ENCODE results near the gene LHX6. TPM values are rescaled to one million over a fixed set of nuclear protein-coding genes. Genes with fewer than 3 reads are reported as not detected.

The LHX6 gene
- total RNA-seq (2022; extraction: Qiagen RNA extraction; ENCODE audit: low read depth): 0.85 to 1.5 TPM (median 1.1 TPM) in 5 replicates

DNA sequence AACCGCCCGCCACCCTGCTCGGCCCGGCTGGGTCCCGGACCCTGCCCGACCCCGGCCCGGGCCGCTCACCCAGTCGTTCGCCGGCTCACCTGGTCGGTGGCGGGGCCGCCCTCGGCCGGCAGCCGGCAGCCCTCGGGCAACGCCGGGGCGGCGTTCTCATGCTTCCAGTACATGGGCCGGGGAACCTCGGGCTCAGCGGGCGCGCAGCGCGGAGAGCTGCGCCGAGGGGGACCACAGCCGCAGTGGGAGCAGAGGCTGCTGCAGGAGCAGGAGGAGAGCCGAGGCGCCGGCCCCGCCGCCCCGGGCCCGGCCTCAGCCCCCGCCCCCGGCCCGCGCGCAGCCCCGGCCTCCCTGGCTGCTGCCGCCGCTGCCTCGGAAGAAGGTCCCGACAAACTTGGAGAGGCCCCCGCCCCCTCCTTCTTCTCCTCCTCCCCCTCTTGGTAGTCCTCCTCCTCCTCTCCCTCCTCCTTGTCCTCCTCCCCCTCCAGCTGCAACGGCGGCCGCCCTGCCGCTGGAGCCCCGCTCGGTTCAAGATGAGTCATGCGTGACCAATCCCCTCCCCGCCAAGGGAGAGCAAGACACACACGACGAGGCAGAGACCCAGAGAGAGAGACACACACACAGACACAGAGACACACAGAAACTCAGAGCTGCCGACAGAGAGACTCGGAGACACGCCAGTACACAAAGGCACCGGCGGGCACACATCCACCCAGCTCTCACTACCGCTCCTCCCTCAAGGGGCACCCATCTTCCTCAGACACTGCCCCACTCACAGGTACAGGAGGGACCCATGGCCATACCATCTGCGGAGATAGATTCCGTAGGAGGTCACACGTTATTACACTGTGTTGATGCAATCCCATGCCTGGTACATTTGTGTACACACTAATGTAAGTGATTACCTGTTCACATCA lies at the start of gene LHX6:
TSS of gene LHX6 (minus strand) at position 390 of the 917 bp plus-strand sequence. CDS start at position 173, 217 bp downstream.

DNA sequence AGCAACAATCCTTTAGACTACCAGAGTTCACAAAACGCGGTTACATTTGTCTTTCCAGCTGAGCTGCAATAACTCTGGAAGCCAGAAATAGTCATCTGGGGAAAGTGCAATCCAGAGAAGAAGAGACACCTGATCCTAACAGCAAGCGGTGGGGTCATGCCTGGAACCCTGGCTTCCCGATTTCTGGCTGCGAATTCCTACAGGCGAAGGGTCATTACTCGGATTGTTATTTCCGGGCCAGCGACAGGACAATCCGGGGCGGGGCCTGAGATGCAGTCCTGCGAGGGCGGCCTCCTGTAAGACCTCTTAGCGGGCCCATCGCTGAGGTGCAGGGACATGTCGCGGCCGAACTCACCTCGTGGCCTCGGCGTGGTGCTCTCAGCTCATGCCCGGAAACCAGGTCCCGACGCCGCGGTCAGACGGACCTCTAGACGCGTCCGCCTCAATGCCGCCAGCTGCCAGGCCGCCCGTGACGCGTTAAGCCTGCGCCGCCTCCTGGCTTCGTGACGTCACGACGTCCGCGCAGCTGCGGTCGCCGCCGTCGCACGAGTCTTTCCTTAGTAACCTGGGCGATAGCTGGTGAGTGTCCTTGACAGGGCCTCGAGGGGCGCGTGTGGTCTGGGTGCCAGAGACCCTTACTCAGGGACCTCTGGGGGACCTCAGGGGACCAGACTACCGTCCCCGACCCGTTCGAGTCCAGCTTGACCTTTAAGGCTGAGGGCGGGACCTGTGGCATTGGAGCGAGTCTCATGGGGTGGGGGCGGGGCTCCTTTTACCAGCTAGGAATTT lies 35.8 kb upstream of the LHX6 start, which contains the start of the genes MRRF and RBM18:
TSS of gene MRRF (plus strand) at position 523 of the 789 bp plus-strand sequence. CDS start 6,010 bp downstream, outside the sequence.
TSS of gene RBM18 (minus strand) at position 481 of the 789 bp plus-strand sequence. CDS start 3,348 bp downstream, outside the sequence.

DNA sequence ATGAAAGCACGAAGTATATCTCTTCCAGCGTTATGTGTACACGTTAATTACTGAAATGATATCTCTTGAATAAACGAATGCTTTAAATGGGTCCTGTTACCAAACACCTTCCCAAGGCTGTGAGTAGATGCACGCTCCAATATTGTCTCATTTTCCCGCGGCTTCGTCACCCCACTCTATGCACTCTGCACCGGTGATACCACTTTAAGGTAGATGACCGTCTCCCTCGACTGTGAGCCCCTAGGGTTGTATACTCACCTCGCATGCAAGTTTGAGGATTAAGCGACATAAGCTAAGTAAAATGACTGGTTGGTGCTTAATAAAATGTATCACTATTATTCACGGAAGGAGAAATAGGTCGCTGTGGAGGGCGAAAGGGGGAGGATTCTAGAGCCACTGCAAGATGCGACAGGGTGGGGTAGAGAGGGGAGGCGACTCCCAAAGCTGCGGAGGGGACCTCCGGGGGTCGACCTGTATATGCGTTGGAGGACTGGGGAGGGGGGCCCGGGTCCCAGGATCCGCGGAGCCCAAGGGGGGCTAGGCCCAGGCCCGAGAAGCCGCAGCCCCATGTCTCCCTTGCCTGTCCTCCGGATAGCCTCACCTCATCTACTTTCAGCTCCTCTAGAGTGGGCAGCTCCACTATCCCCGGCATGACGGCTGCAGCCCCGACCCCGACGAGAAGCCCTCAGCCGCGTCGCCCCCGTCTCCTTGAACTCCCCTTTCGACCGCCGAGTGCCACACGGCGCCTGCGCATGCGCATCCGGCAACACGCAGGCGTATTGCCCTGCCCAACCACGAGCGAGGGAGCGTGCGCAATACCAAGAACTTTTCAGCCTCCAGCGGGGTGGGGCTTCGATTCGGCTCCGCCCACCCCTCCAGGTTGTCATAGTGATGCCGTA lies 69.5 kb downstream of the LHX6 start, which contains the start of the genes MORN5 and NDUFA8:
TSS of gene MORN5 (plus strand) at position 883 of the 899 bp plus-strand sequence. CDS start 65 bp downstream, outside the sequence.
TSS of gene NDUFA8 (minus strand) at position 754 of the 899 bp plus-strand sequence. CDS start at position 652, 102 bp downstream.

Other genes with a start within 250 kb of the LHX6 start
- 3.7 to 4.9 TPM (median 3.9 TPM) in 5 replicates for gene TTLL11, start 135.6 kb downstream of the LHX6 start, total RNA-seq (2022; extraction: Qiagen RNA extraction; ENCODE audit: low read depth)
- gene NDUFA8, start 69.2 kb downstream of the LHX6 start, total RNA-seq (2022; extraction: Qiagen RNA extraction; ENCODE audit: low read depth): 94.1 to 112 TPM (median 107 TPM) in 5 replicates
- gene MORN5, start 69.0 kb downstream of the LHX6 start, total RNA-seq (2022; extraction: Qiagen RNA extraction; ENCODE audit: low read depth): not detected in 5 replicates
- 12.1 to 25.2 TPM (median 21.0 TPM) in 5 replicates for gene RBM18, start 35.9 kb upstream of the LHX6 start, total RNA-seq (2022; extraction: Qiagen RNA extraction; ENCODE audit: low read depth)
- 62.2 to 75.9 TPM (median 67.0 TPM) in 5 replicates for gene MRRF, start 35.9 kb upstream of the LHX6 start, total RNA-seq (2022; extraction: Qiagen RNA extraction; ENCODE audit: low read depth)
- gene PTGS1, start 142.1 kb upstream of the LHX6 start, total RNA-seq (2022; extraction: Qiagen RNA extraction; ENCODE audit: low read depth): 1.0 to 1.8 TPM (median 1.4 TPM) in 5 replicates
- gene OR1J1, start 249.0 kb upstream of the LHX6 start, total RNA-seq (2022; extraction: Qiagen RNA extraction; ENCODE audit: low read depth): not detected in 5 replicates